HG02870 (cell line): Measurements from ENCODE around the gene GSS.
"Not testable (repeated sequence)": the region's sequence is repeated elsewhere in the genome, so short reads cannot be mapped to it uniquely, and the experiment has no call there.

Source experiments
- ATAC-seq: cut with Tn5 transposase; IDR thresholded peaks from one replicate; pipeline ENCODE4 v1.9.1; 2021; ENCODE audit warnings: mild to moderate bottlenecking, moderate library complexity; ENCODE audit not compliant: unreplicated experiment

Gene GSS

DNA sequence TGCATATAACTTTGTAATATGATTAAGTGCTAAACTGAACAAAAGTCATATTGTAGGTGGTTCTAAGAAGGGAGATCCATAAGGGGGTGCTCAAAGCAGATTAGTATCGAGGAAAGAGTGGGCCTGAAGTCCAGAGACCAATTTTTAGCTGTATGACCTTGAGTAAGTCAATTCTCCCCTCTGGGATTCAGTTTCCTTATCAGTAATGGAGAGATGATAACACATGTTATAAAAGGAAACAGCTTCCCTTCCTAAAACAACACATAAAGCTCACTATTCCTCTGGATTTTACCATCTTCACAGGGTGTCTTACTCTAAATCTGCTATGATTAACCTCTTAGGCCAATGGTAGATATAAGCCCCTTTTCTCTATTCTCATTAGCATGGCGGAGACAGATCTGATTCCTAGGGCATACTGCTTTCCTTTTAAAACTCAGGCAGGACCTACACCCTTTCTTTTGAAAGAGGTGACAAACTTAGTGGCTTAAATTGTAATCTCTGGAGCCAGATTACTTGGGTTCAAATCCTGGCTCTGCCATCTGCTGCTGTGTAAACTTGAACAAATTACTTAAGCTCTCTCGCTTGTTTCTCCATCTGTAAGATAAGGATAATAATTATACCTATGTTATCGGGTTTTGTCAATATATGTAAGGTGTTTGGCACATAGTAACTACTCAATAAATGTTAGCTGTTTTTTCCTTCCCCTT is 39.7 kb downstream of the GSS start:
- ATAC-seq, result no peak

DNA sequence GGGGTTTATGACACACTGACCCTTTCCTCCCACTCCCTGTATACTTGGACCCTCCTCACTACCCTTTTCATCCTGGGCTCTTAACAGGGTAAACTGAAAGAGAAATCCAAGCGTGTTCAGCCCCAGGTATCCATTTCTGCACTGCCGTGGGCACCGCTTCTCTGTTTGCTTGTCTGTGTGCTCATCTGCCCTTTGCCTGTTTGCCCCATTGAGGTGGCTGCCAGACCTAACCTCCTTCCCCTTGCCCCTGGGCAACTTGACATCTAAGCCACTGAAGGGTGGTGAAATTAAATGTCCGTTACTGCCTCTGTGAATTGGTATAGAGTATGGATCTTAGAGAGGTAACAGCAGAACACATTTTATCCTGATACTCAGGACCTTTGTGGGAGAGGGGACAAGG is 40.5 kb downstream of the GSS start:
- no peak for ATAC-seq

DNA sequence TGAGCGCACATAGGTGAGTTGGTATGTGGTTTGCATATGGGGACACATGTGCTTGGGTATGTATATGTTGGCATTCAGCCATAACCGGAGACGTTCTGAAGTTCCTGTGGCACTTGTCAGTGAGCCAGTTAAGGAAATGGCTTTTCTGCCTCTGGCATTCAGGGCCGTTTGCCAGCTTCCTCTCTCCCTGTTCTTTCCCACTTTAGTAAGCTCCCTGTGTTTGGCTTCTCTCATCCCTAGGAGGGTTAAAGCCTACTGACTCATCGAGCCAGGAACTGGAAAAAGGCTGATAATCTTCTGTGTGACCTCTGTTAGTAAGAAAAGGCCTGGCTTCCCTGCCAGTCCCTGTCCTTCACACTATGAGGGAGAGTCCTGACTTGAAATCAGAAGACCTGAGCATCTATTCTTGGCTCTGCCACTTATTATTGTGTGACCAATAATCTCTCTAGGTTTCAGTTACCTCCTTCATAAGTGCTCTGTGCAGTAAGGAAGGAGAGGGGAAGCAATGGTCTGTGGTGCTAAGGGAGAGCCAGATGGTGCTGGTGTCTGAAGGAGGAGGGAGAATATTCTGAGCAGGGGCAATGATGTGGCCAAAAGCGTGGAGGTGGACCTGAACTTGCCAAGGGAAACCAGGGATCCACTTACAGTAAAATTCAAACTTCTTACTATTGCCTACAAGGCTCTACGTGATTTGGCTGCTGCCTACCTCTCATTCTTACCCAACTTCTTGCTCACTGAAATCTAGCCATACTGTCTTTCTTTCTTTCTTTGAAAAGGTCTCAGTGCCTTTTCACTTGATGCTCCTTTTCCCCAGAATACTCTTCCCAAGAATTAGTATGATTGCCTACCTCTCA is 47.8 kb downstream of the GSS start:
- ATAC-seq, result no peak

DNA sequence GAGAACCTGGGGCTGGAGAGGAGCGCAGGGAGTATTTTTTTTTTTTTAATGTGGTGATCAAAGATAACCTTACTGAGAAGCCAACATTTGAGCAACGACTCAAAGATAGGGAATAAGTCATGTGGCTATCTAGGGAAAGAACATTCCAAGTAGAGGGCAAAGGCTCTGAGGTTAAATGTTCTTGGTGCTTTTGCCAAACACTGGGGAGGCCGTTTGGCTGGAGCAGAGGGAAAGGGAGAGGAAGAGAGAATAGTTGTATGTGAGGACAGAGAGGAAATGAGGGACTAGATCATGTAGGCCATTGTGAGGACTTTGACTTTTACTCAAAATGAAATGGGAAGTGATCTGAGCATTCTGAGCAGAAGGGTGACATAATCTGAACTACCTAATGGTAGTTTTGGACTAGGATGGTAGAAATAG is 51.4 kb downstream of the GSS start:
- ATAC-seq, result no peak

DNA sequence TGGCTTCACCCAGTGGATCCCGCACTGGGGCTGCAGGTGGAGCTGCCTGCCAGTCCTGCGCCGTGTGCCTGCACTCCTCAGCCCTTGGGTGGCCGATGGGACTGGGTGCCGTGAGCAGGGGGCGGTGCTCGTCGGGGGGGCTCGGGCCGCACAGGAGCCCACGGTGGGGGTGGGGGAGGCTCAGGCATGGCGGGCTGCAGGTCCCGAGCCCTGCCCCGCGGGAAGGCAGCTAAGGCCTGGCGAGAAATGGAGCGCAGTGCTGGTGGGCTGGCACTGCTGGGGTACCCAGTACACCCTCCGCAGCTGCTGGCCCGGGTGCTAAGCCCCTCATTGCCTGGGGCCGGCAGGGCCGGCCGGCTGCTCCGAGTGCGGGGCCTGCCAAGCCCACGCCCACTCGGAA is 56.9 kb downstream of the GSS start:
- ATAC-seq, result not testable (repeated sequence)

DNA sequence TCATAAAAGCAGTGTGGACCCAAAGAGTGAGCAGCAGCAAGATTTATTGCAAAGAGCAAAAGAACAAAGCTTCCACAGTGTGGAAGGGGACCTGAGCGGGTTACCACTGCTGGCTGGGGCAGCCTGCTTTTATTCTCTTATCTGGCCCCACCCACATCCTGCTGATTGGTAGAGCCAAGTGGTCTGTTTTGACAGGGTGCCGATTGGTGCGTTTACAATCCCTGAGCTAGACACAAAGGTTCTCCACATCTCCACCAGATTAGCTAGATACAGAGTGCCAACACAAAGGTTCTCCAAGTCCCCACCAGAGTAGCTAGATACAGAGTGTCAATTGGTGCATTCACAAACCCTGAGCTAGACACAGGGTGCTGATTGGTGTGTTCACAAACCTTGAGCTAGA is 57.5 kb downstream of the GSS start:
- ATAC-seq, result not testable (repeated sequence)

DNA sequence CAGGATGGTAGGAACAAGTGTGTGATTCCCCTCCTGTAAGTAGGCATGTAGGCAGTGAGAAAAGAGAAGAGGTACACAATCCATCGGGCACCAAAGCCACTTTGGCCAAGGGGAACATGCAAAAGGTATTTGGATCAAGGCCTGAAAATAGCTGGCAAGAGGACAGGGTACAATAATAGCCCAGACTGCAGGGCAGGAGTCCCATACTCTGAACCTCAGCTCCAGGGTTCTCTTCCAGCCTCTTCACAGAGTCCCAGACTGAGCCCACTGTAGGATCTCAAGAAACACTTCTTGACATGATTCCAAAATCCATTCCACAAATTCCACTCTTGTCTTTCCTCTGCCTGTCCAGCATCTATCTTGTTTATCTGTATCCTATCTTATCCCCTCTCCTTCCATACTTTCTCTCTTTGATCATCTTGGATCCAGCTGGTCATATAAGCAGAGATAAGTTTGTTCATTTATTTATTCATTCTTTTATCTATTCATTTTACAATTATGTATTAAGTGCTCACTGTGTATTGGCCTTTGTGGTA is 59.5 kb downstream of the GSS start:
- ATAC-seq, result no peak

DNA sequence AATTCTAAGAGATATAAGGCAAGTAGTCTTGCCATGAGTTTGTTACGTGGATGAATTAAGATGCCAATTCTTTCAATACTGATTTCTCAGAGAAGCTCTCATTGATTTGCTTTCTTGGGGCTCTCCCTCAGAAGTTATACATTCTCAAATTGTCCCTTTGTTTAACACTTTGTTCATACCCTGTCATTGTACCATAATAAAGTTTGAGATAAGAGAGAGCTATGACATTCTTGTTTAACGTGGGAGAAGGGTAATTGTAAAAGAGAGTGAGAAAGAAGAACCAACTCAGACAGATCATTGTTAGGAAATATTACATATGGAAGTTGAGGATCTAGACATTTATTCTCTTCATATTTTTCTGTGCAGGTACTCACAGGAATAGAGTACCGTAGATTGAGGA is 60.1 kb downstream of the GSS start:
- no peak for ATAC-seq

DNA sequence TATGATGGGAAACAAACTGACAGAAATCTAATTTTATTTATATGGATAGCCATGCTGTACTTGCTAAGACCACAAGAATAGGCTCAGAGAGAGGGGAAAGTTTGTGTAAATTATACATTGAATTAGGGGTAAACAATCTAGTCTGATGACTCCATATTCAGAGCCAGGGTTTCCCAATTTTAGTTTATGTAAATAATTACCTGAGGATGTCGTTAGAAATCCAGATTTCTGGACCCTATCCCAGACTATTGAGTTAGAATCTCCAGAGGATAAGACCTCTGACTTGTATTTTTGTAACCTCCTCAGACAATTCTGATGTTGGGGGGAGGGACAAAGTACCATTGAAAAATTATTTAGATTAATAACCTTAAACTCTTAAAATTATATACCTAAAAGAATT is 60.9 kb downstream of the GSS start:
- no peak for ATAC-seq

DNA sequence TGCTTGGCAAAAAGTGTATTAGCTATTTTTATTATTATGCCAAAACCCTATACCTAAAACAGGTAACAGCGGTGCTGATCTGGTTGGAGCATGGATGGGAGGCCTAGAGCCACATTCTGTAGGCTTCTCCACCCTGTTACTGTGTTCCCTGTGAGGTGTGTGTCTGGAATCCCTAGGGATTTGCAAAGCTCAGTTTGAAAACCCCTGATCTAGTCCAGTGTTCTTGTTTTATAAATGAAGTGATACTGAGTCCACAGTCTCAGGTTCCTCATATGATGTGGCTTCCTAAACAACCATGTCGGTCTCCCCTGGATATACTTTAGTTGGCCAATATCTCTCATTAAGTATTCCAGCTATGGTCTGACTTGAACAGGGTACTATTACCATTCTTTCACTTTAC is 62.9 kb downstream of the GSS start:
- no peak for ATAC-seq

DNA sequence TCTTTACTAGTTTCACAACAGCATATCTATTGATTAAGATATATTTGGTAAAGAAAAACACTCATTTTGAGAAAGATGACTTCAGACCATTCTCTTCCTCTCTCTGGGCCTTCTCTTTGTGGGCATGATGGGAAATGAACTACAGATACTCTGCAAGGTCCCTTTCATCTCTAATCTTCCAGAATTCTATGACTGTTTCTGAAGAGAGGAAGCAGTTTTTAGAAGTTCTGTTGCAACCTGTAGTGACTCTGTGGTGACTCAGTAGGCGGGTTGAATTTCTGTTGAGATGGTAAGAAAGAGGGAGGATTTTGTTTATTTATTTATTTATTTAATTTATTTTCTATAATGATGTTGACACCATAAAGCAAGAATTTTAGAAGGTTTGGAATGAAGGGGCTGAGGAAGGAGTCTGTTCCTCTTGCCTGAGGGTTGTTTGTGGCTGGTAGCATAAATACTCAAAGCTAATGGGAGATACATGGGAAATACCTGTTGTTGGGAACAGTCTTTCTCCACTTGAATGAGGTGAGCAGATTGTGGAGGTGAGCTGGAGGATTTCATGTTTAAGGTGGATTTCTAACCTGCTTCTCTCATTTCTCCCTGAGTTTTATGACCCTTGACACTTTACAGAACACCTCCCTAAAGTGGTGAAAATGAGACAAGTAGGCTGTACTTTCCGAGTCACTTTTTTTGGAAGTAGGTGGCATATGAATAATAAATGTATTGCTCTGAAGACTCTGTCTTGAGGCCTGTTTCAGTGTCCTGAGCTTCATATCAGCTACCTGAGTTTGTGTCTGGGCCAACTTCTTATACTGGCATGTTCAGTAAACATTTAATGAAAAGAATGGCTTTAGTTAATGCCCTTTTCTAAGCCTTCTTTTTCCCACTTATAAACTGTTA is 64.2 kb downstream of the GSS start:
- no peak for ATAC-seq

DNA sequence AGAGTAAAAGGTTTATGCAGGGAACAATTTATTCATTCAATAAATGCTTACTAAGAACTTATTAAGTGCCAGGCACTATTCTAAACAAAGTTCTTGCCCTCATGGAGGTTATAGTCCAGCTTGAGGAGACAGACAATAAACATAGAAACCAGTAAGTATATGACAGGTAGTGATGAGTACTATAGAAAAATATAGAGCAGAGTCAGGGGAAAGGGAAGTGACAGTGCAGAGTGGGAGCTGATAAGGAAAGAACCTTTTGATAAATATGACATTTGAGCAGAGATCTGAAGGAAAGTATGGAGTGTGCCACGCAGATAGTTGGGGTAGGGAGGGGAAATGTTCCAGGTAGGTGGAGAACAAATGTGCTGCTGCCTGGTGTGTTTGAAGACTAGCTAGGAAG is 67.1 kb downstream of the GSS start:
- ATAC-seq, result no peak

DNA sequence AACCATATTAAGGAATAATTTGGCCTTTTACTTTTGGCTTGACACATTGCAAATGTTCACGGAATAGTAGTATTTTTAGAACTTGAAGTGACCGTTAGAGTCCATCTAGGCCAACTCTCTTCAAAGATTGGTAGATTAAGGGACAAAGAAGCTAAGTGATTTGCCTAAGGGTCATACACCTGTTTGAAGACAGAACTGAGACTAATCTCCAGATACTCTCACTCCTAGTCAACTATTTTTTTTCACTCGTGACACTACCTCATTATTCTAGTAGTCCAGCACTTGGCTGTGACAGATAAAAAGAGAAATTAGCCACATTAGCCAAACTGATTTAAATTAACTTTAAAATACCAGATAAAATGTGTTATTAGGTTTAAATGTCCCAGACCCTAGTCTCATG is 68.6 kb downstream of the GSS start:
- peak; percentile 60 for ATAC-seq

DNA sequence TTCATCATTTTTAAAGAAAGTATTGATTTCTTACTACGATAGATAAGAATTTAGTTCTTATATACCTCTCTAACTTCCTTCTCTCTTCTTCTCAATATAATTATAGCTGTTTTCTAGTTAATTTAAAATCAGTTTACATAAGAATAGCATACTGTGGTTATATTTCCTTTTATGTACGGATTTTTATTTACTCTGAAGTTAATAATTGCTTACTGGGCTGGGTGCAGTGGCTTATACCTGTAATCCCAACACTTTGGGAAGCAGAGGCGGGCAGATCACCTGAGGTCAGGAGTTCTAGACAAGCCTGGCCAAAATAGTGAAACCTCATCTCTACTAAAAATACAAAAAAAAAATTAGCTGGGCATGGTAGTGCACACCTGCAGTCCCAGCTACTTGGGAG is 69.5 kb downstream of the GSS start:
- ATAC-seq, result no peak

DNA sequence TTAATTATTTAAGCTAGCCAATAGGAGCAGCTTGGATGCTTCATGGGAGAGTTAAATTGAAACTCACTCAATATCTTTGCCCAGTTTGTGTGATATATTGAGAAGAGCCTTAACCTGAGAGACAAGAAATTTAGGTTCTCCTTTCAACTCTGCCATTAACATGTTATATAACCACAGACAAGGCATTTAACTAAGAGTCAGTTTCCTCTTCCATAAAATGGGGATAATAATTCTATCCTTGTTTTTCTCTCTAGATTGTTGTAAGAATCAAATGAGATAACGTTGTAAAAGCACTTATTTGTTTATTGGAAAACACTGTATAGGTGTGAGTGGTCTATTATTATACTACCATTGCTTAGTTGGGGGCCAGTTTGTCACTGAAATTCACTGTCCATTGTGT is 71.3 kb downstream of the GSS start:
- ATAC-seq, result no peak

DNA sequence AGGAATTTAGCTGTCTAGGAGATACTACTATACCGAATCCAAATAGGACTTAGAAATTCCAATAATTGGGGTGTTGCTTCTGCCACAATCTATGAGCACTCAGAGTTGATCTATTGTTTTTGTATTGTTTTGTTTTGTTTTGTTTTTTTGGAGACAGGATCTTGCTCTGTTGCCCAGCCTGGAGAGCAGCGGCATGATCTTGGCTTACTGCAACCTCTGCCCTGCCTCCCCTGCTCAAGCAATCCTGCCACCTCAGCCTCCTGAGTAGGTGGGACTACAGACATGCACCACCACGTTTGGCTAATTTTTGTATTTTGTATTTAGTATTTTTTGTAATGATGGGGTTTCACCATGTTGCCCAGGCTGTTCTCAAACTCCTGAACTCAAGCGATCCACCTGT is 71.8 kb downstream of the GSS start:
- ATAC-seq, result no peak

DNA sequence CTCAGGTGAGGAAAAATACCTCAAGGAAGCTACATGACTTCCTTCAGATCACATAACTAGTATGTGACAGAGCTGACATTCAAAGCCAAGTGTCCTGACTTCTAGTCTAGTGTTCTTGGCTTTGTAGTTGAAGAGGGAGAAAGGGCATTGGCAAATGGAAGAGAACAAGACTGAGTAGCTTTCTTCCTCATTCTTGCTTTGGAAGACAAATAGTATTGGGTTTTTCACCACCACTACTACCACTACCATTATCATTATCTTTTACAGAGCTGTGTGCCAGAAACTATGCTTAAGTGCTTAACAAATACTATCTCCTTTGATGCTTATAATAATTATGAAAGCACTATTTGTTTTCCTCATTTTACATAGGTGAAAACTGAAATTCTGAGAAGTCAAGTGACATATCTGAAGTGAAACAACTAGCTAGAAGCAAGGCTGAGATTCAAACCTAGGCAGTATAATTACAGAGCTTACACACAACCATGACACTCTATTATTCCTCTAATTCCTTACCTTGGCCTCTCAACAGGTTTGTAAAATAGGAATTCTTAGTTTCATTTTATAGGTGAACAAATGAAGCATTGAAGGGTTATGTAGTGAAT is 72.4 kb downstream of the GSS start:
- ATAC-seq, result no peak

DNA sequence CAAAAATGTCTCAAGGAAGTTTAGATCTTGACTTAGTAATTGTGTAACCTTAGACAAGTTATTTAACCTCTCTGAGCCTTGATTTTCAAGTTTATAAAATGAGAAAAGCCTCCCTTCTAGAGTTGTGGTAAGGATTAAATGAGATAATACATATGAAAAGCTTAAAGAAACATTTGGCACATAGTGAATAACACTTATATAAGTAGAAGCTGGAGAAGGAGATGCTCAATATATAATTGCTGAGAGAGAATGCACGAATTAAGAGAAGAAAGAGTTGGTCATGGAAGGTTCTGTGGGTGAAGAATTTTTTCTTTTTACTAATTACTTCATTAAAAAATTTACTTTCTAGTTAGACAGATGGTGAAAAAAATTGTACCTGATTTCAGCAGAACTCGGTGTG is 73.9 kb downstream of the GSS start:
- ATAC-seq, result no peak

DNA sequence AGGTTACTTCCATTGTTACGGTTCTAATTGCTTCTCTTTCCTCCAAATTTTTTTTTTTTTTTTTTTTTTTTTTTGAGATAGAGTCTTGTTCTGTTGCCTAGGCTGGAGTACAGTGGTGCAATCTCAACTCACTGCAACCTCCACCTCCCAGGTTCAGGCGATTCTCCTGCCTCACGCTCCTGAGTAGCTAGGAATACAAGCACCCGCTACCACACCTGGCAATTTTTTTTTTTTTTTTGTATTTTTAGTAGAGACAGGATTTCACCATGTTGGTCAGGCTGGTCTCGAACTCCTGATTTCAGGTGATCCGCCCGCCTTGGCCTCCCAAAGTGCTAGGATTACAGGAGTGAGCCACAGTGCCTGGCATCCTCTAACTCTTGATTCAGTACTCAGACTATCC is 74.6 kb downstream of the GSS start:
- ATAC-seq, result not testable (repeated sequence)

DNA sequence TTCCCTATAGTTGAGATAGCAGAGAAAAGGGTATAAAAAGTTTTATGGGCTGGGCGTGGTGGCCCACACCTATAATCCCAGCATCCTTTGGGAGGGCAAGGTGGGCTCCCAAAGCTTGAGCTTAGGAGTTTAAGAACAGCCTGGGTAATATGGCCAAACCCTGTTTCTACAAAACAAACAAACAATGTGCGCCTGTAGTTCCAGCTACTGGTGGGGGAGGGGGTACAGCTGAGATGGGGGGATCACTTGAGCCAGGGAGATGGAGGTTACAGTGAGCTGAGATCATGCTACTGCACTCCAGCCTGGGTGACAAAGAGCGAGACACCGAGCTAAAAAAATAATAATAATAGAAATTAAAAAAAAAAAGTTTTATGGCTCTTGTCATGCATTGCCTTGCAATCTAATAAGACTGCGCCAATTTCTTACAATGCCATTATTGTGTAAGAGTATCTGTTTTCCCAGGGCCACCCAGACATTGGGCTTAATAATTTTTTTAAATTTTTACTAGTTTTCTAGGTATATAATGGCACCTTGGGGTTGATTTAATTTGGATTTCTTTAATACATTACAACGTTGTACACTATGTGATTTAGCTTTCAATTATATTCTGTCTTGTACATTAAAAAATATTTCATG is 75.3 kb downstream of the GSS start:
- ATAC-seq, result no peak
